Measurements from ENCODE around the gene ABHD6.
"Not testable (repeated sequence)": the region's sequence is repeated elsewhere in the genome, so short reads cannot be mapped to it uniquely, and the experiment has no call there.

ABHD6 gene

DNA sequence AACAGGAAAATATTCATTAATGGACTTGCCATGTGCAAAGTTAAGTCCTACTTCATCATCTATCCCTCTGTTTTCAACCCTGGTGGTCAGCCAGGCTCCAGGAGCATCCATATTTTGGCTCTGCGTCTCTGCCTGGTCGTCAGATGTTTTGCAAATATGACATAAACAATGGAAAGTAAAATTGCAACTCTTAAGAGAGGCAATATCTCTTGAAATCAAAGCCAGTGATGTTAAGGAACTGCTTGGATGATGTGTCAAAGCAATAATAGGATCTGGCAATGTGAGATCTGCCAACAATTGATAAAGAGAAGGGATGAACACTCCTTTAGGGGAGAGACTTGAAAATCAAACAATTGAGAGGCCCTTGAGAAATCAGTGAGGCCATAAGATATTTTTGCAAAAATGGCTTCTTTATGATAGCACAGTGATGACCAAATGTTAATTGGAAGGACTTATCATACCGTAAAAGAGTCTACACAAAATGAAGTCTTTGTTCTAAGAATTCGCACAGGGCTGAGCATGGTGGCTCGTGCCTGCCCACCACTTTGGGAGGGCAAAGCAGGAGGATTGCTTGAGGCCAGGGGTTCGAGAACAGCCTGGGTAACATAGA is 6.5 kb downstream of the ABHD6 start:
- DNase-seq: no peak

DNA sequence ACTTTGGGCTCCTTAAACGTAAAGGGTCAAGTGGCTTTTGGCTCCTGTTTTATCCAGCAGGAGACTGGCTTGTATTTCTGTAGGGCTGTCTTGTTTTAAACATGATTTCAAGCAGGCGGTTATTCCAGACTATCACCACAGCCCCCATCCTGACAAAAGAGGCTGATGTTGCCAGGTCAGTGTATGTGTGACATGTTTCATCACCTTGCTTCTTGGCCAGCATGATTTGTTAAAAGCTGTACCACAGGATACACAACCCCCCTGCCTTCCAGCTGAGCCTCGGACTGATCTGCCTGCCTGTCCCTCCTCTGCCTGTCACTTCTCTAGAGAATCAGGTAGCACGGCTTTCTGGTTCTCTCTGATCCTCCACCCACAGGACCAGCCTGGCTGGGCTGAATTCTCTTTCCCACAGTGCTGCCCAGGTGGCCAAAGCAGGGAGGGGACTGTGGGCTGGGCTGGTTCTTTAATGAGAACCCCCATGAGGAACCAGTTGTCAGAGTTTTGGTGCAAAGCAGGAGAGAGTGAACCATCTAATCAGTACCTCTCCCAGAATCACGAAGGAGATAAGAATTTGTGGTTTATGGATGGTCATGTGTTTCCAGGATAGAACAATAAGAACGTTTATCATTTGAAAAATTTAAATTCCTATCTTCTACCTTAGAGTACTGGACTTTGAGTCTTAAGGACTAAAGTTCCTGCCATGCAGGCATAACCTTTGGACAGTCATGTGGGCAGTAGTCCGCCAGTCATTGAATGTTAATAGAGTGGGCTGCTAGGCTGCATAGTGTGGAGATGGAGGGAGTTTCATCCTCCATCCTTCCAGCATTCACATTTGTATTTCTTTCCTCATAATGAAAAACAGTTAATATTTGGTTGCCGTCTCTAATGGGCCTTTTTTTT is 8.8 kb downstream of the ABHD6 start:
- no peak for DNase-seq

DNA sequence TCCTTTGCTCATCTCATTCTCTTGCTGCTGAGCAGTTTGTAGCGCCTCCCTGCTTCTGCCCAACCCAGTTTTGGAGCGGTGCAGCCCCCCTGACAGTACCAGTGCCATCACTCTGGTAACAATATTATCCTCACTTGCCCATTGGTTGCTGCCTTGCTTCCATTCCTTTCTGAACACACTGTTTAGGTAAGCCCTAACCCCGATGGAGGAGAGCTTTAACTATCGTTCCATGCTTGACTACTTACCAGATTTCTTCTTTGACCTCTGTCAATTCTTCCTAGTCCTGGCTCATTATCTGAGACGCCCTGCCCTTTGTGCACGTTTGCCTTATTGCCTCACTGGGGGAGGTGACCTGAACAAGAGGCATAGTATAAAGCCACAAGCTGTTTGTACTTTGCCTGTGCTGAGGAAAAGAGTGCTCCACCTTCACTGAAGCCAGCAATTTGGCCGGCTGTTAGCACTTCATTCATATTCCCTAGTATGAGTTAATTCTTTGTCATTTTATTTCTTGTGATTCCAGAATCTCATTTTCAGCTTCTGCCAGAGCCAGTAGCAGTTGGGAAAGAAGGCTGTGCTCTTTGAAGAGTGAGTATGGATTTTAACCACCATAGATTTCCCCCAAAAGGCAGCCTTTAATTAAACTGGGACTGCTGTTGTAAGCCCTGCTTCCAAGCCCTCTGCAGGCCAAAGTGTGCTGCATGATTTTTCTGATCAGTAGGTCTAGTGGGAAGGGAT is 11.9 kb downstream of the ABHD6 start:
- DNase-seq: no peak

GRCh38 chr3:58250093-58250707 is 12.6 kb downstream of the ABHD6 start:
- DNase-seq: no peak

DNA sequence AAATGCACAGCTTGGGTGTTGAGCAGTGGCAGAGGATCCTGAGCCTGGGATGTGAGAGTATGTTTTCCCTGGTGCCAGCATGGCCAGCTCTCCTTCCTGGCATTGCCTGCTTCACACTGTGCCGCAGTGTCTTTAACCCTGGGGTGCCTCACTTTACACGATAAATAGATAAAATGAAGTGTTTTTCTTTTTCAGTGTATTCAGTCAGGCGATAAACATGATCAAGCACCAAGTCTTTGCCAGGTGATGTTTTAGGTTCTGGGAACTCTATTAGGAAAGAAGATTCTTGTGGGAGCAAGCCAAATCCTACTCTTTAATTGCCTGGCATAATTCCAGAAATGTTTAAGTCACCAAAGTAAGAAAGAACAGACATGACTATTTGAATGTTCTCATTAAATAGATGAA is 14.0 kb downstream of the ABHD6 start:
- DNase-seq: peak; percentile 40

- DNase-seq: no peak
These were observed 16.6 kb downstream of the ABHD6 start for GRCh38 chr3:58254144-58254543.

DNA sequence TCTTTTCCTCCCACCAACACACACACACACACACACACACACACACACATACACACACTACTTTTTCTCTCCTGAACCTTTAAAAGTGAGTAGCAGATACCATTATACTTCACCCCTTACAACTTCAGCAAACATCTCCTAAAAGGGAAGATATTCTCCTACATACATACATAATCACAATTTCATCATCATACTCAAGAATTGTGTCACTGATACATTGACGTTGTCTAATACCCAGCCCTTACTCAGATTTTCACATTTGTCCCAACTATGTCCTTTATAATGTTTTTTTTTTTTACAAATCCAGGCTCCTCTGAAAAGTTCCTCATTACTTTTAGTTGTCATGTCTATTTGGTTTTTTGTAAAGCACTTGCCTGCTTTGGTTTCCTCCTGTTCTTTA is 18.5 kb downstream of the ABHD6 start:
- DNase-seq: no peak

DNA sequence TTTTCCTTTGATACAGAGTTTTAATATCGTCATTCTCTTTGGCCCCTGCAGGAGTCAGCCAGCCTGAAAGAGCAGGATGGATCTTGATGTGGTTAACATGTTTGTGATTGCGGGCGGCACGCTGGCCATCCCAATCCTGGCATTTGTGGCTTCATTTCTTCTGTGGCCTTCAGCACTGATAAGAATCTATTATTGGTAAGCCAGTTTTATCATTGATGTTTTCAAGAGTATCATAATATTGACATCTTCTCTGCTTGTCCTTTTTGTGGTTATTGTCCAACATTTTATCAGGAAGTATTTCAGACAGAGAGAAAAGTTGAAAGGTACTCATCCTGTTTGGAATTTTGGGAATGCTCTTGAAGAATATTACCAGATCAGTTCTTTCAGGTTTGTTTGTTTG is 18.9 kb downstream of the ABHD6 start:
- DNase-seq: no peak

DNA sequence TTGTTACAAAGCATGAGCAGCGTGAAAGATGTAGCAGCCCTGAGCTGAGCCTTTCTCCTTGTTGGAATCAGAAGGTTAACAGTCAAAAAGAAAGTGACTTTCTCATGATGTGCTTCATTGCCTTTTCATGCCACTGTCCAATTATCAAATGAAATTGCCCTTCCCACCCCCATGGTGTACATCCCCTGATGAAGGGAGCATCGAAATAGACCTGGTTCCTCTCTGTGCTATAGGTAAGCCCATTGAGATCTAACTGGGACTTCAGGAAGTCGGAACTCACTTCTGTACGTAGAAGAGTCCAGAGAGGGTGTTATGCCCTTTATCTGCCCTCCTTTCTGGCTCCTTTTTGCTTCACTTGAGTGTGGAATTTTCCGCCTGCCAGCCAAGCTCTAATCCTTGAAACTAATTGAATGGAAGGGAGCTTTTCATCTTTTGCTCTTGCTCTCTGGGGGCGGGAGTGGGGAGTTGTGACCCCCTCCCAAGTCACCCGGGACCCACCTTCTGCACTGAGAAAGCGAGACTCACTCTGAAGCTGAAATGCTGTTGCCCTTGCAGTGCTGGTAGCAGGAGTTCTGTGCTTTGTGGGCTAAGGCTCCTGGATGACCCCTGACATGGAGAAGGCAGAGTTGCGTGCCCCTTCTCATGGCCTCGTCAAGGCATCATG is 20.9 kb downstream of the ABHD6 start:
- DNase-seq: no peak

DNA sequence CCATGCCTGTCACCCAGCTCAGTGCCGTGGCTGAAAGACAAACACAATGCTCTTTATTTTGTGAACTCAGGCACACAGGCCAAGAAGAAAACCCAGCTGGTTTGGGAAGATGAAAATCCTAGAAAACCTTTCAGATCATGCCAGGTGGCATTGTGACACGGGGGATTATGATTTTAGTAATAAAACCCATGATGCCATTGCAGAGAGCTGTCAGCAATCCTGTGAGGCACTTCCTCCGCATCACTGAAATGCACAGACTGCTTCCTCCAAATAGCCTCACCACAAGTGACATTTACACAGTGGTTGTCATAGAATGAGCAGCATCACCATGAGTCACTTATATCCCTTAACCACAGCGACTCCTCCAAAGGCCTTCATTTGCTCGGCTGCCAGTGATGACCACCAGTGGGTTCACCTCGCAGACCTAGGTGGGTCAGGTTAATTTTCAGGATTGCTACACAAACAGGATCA is 22.7 kb downstream of the ABHD6 start:
- DNase-seq: no peak

DNA sequence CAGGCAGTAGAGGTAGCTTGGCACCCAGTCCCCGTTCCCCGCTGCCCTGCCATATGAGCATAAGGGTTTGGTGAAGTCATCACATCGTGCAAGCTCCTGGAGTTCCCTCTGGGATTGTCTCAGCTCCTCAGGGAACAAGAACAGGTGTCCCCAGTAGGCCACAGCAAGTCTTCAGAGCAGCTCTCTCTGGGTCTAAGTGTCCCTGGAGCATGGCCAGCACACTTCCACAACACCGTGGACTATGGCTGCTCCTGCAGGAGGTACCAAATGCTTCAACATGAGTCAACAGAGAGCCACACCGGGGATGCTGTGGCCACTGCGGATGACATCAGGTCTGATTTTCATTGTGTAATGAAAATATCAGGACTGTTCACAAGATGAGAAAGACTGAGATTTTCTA is 23.1 kb downstream of the ABHD6 start:
- no peak for DNase-seq

- no peak for DNase-seq
These were observed 24.5 kb downstream of the ABHD6 start for GRCh38 chr3:58261954-58262666.

DNA sequence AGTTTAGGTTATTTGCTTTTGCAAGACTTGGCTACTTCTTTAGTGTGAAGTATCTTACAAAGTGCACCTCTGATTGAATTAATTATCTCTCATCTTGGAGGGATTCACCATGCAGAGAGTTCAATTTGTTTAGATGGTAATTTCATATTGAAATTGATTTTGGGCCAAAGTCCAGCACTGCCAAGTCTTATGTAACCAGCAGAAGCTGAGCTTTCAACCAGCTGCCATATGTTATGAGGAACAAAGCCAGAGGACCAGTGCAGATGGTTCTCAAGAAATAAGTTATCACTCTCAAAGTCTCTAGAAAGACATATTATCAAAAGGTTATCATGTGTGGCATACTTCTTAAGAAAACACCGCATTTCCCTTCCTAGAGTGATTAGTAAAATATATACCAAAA is 29.0 kb downstream of the ABHD6 start:
- no peak for DNase-seq

GRCh38 chr3:58267543-58267942 is 30.0 kb downstream of the ABHD6 start:
- not testable (repeated sequence) for DNase-seq

DNA sequence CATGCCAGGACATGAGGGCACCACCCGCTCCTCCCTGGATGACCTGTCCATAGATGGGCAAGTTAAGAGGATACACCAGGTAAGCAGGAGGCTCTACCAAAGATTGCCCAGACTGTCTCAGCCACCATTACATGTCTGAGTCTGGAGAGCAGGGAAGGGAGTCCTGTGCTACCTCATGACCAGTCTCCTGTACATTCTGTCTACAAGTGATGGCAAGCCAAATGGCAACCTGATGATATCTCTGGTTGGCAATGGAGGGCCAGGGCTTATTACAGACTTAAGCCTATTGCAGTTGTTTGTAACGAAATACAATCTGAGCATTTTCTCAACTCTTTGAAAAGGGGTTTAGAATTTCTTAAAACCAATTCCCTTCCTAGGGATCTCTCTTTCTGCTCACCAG is 31.8 kb downstream of the ABHD6 start:
- no peak for DNase-seq

DNA sequence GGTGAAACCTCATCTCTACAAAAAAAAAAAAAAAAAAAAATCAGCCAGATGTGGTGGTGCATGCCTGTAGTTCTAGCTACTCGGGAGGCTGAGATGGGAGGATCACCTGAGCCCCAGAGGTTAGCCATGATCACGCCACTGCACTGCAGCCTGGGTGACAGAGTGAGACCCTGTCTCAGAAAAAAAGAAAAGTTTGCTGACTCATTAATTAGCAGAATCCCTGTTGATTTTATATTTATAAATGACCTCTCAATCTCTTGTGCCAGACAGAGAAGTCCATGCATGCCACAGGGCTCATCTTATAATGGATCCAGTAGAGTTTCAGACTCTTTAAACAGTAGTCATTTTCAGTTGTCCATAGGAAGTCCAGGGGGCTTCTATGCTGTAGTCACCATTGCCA is 32.9 kb downstream of the ABHD6 start:
- DNase-seq: no peak

DNA sequence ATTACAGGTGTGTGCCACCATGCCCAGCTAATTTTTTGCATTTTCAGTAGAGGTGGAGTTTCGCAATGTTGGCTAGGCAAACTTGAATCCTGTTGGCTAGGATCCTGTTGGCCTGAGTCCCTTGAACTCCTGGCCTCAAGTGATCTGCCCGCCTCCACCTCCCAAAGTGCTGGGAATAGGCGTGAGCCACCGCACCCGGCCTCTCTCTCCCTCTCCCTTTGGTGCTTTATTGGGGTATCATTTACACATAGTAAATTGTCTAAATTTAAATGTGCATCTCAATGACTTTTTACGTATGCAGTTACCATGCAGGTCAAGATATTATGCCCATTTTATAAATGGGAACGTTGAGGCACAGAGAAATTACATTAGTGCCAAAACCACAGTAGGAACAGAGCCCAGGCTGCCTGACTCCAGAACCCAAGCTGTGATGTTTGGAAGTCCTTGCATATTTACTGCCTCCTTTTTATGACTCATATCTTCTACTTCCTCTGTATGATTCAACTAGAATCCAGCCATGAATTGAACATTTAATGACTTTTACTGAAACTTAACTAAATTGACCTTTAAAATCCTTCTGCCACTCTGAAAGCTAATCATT is 34.4 kb downstream of the ABHD6 start:
- DNase-seq: no peak

GRCh38 chr3:58272891-58273290 is 35.3 kb downstream of the ABHD6 start:
- no peak for DNase-seq

- not testable (repeated sequence) for DNase-seq
These were observed 35.8 kb downstream of the ABHD6 start for GRCh38 chr3:58273362-58273761.

DNA sequence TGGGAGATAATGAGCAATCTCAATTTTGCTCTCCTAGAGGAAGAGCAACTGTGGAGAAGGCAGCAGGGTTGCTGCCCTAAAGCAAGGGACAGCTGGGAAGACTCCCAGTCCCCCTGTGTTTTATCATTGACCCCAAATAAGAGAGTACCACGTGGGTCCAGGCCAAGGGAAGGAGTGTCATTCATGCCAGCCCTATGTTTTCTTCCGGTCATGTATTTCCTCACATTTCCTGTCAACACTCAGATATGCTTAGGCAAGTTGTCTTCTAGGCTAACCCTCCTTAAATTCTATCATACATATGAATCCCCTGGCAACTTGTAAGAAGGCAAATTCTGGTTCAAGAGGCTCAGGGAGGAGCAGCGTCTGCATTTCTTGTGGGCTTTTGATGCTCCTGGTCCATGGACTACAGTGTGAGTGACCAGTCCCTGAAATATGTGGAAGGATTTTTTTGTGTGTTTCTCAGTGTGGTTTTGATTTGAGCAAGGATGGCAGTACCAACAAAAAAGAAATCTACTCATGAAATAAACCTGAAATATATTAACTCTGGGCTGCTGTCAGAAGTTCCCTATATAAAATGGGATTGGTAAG is 36.5 kb downstream of the ABHD6 start:
- no peak for DNase-seq

GRCh38 chr3:58281069-58281468 is 43.5 kb downstream of the ABHD6 start:
- DNase-seq: no peak

Measured in COR-L47 (cell line).